Breast epithelium (tissue), 3 donors: ENCODE results near the gene EML1.

Source experiments
- CTCF ChIP-seq, 3 donors: fragments of 450-650 bp; IDR thresholded peaks; one replicate each; pipeline ENCODE4 v1.5.1; 2016 to 2017; ENCODE audit warnings: antibody characterized with exemption in 3 of 3, mild to moderate bottlenecking in 3 of 3, moderate library complexity in 3 of 3
- POLR2A ChIP-seq: fragments of 450-650 bp; IDR thresholded peaks from one replicate; pipeline ENCODE4 v1.6.1; 2016; ENCODE audit warnings: antibody characterized with exemption, mild to moderate bottlenecking, moderate library complexity

- no peak for TF ChIP-seq CTCF (IDR thresholded peaks at IDR 0.05)
- TF ChIP-seq POLR2A = no peak
These were observed 78.6 kb downstream of the EML1 start for GRCh38 chr14:99871771-99872170.
